Endodermal cell (in vitro differentiated cells): ENCODE results near the gene THAP2. TPM values are rescaled to one million over a fixed set of nuclear protein-coding genes. Genes with fewer than 3 reads are reported as not detected.

Source experiments
- DNase-seq: peaks from one replicate; pipeline ENCODE4 v3.0.0-alpha.2; 2017
- H3K27ac ChIP-seq: 2 replicates; pipeline ENCODE4 v1.5.1; 2013; ENCODE audit warnings: mild to moderate bottlenecking, low read depth, low read length, moderate library complexity
- H3K27me3 ChIP-seq: 2 replicates; pipeline ENCODE4 v1.6.1; 2013; ENCODE audit warnings: mild to moderate bottlenecking, low read length, moderate library complexity; ENCODE audit not compliant: insufficient read depth, control insufficient read depth, poor library complexity, severe bottlenecking
- H3K36me3 ChIP-seq: 2 replicates; pipeline ENCODE4 v1.7.0; 2013; ENCODE audit warnings: mild to moderate bottlenecking, low read length, moderate library complexity; ENCODE audit not compliant: control insufficient read depth, insufficient read depth
- H3K4me1 ChIP-seq: one replicate; pipeline ENCODE4 v1.7.0; 2013; ENCODE audit warnings: low read length; ENCODE audit not compliant: control insufficient read depth, insufficient read depth
- H3K4me3 ChIP-seq: 2 replicates; pipeline ENCODE4 v1.5.1; 2013; ENCODE audit warnings: mild to moderate bottlenecking, low read length, moderate library complexity
- H3K9ac ChIP-seq: 2 replicates; pipeline ENCODE4 v1.6.1; 2013; ENCODE audit warnings: mild to moderate bottlenecking, low read length, moderate library complexity; ENCODE audit not compliant: poor library complexity, severe bottlenecking; ENCODE audit errors: extremely low read depth
- H3K9me3 ChIP-seq: 2 replicates; pipeline ENCODE4 v1.6.1; 2013; ENCODE audit warnings: mild to moderate bottlenecking, low read length, moderate library complexity; ENCODE audit not compliant: control insufficient read depth
- H3K27ac Mint-ChIP-seq: 2 replicates; pipeline ENCODE4 v1.8.0; 2020; ENCODE audit warnings: mixed read lengths
- H3K27me3 Mint-ChIP-seq: 2 replicates; pipeline ENCODE4 v1.8.0; 2021; ENCODE audit warnings: mild to moderate bottlenecking, mixed read lengths; ENCODE audit not compliant: insufficient read depth
- H3K36me3 Mint-ChIP-seq: 2 replicates; pipeline ENCODE4 v1.8.0; 2020; ENCODE audit warnings: low read depth, mixed read lengths
- H3K4me1 Mint-ChIP-seq: 2 replicates; pipeline ENCODE4 v1.8.0; 2020; ENCODE audit warnings: mixed read lengths
- H3K4me3 Mint-ChIP-seq: 2 replicates; pipeline ENCODE4 v1.8.0; 2020; ENCODE audit warnings: mild to moderate bottlenecking, moderate library complexity, mixed read lengths
- H3K9me3 Mint-ChIP-seq: 2 replicates; pipeline ENCODE4 v1.8.0; 2020; ENCODE audit warnings: mild to moderate bottlenecking, mixed read lengths
- WGBS, 2 experiments: methylation state at CpG; one replicate each; pipeline versions ENCODE4 v1.1.5 to v1.1.7; 2013; ENCODE audit warnings: missing lambda C conversion rate in 2 of 2, mixed read lengths in 1 of 2; ENCODE audit not compliant: insufficient coverage in 1 of 2, insufficient read length in 1 of 2; 5-methylcytosine and 5-hydroxymethylcytosine counted together
- total RNA-seq, 2 donors: library from RNA; stranded (reverse); fragmentation: NEBNext Ultra II Directional in 1 of 2; extraction: Animal tissue kit (Norgen Biotek cat#: 25700) in 1 of 2; gene quantifications; 2 replicates in 1 of 2; 3 replicates in 1 of 2; pipeline ENCODE4 v1.2.1, GENCODE V29; 2021
- TF ChIP-seq, protein P1 (sequence below): fragments of 200-600 bp; sonication (generic); conservative IDR thresholded peaks from 2 replicates; pipeline ENCODE4 v1.5.0; 2021; ENCODE audit warnings: antibody characterized with exemption, mild to moderate bottlenecking

The THAP2 gene
- total RNA-seq, 2 donors from 2014 or later = 7.2 to 9.3 TPM

DNA sequence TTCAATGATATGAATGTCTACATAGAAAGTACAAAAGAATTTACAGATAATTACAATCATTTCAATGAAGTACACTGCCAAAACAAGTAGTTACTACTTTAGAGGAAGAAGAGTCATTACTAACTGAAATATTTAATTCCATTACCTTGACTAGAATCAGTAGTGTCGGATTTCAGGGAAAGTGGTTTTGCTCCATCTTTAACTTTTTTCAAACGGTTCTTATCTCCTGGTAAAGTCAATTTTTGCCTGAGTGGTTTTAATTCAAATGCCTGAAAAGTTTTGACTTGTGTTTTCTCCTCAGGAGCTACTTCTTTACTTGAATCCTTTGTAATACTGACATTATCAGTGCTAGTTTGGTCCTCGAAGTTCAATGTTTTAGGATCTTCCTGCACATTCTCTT lies 7.4 kb upstream of the THAP2 start:
- WGBS, 2 experiments = 86 to 90% methylated on average over 2 to 3 of the region's 3 CpGs
- H3K9me3 Mint-ChIP-seq = peaks cover 4% of the 10 kb centered on the region

DNA sequence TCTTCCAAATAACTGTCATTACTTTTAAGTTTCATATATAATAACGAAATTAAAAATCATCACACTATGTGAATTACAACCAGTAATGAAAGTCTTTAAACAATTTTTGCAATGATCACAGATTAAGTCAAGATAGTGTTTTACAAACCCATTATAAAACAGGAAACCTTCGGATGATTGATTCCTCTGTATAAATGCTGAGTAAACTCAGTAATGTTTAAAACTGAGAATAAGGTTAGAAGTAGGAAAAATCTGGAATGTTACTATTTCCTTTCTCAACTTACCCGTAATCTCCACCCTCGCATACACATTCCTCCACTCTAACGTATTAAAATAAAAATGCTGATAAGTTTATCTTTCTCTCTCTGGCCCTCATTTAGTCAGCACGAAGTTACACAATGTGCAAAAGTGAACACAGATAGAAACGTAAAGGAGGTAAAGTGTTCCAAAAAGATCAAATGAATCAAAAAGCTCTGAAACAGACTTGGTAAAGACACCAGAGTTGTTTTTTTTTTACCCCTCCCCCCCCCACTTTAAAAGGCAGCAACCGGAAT lies 2.0 kb upstream of the THAP2 start:
- H3K9me3 Mint-ChIP-seq = no peaks in the 10 kb centered on the region
- H3K4me1 Mint-ChIP-seq = peaks cover 30% of the 10 kb centered on the region
- 38% methylated on average over 8 of the region's 8 CpGs; no CpG with 5 or more reads in 1 of the 2 experiments for WGBS, 2 experiments
- Histone ChIP-seq H3K27ac (no peak overlapping the region), H3K36me3 (peaks cover 37% of the 10 kb centered on the region), H3K27me3 (no peaks in the 10 kb centered on the region), H3K4me3 (peak overlapping the region; percentile 99), H3K9ac (peak overlapping the region; percentile 99), H3K9me3 (peaks cover 3% of the 10 kb centered on the region), H3K4me1 (peaks cover 9% of the 10 kb centered on the region)
- peaks cover 40% of the 10 kb centered on the region for H3K36me3 Mint-ChIP-seq
- H3K27me3 Mint-ChIP-seq = no peaks in the 10 kb centered on the region
- DNase-seq = no peak
- TF ChIP-seq, protein P1, sequence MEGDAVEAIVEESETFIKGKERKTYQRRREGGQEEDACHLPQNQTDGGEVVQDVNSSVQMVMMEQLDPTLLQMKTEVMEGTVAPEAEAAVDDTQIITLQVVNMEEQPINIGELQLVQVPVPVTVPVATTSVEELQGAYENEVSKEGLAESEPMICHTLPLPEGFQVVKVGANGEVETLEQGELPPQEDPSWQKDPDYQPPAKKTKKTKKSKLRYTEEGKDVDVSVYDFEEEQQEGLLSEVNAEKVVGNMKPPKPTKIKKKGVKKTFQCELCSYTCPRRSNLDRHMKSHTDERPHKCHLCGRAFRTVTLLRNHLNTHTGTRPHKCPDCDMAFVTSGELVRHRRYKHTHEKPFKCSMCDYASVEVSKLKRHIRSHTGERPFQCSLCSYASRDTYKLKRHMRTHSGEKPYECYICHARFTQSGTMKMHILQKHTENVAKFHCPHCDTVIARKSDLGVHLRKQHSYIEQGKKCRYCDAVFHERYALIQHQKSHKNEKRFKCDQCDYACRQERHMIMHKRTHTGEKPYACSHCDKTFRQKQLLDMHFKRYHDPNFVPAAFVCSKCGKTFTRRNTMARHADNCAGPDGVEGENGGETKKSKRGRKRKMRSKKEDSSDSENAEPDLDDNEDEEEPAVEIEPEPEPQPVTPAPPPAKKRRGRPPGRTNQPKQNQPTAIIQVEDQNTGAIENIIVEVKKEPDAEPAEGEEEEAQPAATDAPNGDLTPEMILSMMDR = no peak
- peak overlapping the region; percentile 100 for H3K4me3 Mint-ChIP-seq
- peak overlapping the region; percentile 100 for H3K27ac Mint-ChIP-seq

More for the DNA sequence above, 7.4 kb upstream of the THAP2 start:
- peaks cover 88% of the 10 kb centered on the region for H3K36me3 ChIP-seq
- H3K4me3 ChIP-seq = peak overlapping the region; percentile 25
- H3K27ac Mint-ChIP-seq = no peak overlapping the region
- H3K4me1 Mint-ChIP-seq = peaks cover 19% of the 10 kb centered on the region
- no peak overlapping the region for H3K9ac ChIP-seq
- peaks cover 34% of the 10 kb centered on the region for H3K36me3 Mint-ChIP-seq
- H3K4me1 ChIP-seq = peaks cover 9% of the 10 kb centered on the region
- H3K27ac ChIP-seq = no peak overlapping the region
- H3K27me3 ChIP-seq = no peaks in the 10 kb centered on the region
- TF ChIP-seq, protein P1 = no peak
- no peak for DNase-seq
- no peaks in the 10 kb centered on the region for H3K27me3 Mint-ChIP-seq
- H3K9me3 ChIP-seq = peaks cover 43% of the 10 kb centered on the region
- H3K4me3 Mint-ChIP-seq = no peak overlapping the region

DNA sequence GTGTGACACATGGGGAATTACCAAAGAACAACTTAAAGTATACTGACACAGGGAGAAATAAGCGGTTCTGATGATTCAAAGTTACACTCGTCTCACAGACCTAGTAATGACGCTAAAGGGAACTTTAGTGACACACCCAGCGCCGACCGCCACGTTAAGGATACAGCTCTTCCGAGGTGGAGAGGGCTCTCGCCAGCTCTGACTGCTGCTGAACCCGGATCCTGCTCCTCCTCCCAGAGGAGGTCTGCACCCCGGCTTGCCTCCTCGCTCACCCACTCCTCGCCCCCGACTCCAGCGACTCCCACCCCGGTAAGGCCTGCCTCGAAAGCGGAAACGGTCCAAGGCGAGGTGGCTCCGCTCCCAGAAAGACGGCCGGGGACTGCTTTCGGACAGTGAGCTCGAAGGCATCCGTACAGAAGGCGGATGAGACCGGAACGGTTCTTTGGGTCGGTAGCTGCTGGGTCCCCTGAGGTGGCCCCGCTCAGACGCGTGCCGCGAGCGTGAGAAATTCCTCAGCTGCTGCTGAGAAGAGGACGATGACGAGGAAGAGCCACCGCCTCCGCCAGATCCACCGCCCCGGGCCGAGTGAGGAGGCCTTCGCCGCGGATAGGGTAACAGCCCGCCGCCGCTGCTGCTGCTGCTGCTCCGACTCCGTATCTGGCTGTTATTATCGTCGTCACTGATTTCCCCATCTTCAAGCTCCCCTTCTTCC lies 1.1 kb upstream of the THAP2 start:
- peak; percentile 89 for DNase-seq
- H3K27ac ChIP-seq = peak overlapping the region; percentile 94
- H3K4me1 ChIP-seq = peaks cover 9% of the 10 kb centered on the region
- Mint-ChIP-seq H3K36me3 (peaks cover 33% of the 10 kb centered on the region), H3K9me3 (no peaks in the 10 kb centered on the region), H3K27me3 (no peaks in the 10 kb centered on the region), H3K4me1 (peaks cover 30% of the 10 kb centered on the region), H3K27ac (peak overlapping the region; percentile 100), H3K4me3 (peak overlapping the region; percentile 100)
- peak overlapping the region; percentile 99 for H3K9ac ChIP-seq
- 0 to 2% methylated on average over 19 to 53 of the region's 53 CpGs for WGBS, 2 experiments
- no peaks in the 10 kb centered on the region for H3K9me3 ChIP-seq
- H3K4me3 ChIP-seq = peak overlapping the region; percentile 99
- H3K27me3 ChIP-seq = no peaks in the 10 kb centered on the region
- TF ChIP-seq, protein P1 = no peak
- H3K36me3 ChIP-seq = peaks cover 27% of the 10 kb centered on the region
